ENCODE data around the gene HSPG2. TPM values are rescaled to one million over a fixed set of nuclear protein-coding genes. Genes with fewer than 3 reads are reported as not detected.
"Not testable (repeated sequence)": the region's sequence is repeated elsewhere in the genome, so short reads cannot be mapped to it uniquely, and the experiment has no call there.

HSPG2 gene
- polyA plus RNA-seq, 2 donors = 37.6 to 55.0 TPM

GRCh38 chr1:21974699-21975098, 37.6 kb upstream of the HSPG2 start:
- not testable (repeated sequence) for H3K4me3 ChIP-seq (ENCODE audit: low read depth in 1 of 2, low read length in 2 of 2); H3K36me3 ChIP-seq (ENCODE audit: control insufficient read depth in 2 of 2, insufficient read depth in 2 of 2, low read length in 1 of 2); H3K27me3 ChIP-seq (ENCODE audit: control insufficient read depth in 1 of 2, insufficient read depth in 2 of 2, low read length in 2 of 2); H3K9me3 ChIP-seq (ENCODE audit: control insufficient read depth in 2 of 2, insufficient read depth in 1 of 2, low read depth in 1 of 2, low read length in 1 of 2); H3K4me1 ChIP-seq (ENCODE audit: control insufficient read depth in 2 of 2, insufficient read depth in 2 of 2, low read length in 1 of 2); H3K27ac ChIP-seq (ENCODE audit: low read depth in 2 of 2, low read length in 1 of 2)
- 27 to 35% methylated on average over 5 of the region's 6 CpGs for WGBS, 2 donors

GRCh38 chr1:21973948-21974347, 36.8 kb upstream of the HSPG2 start:
- not testable (repeated sequence) for H3K27me3 ChIP-seq (ENCODE audit: control insufficient read depth in 1 of 2, insufficient read depth in 2 of 2, low read length in 2 of 2); H3K27ac ChIP-seq (ENCODE audit: low read depth in 2 of 2, low read length in 1 of 2); H3K4me3 ChIP-seq (ENCODE audit: low read depth in 1 of 2, low read length in 2 of 2); H3K4me1 ChIP-seq (ENCODE audit: control insufficient read depth in 2 of 2, insufficient read depth in 2 of 2, low read length in 1 of 2); H3K36me3 ChIP-seq (ENCODE audit: control insufficient read depth in 2 of 2, insufficient read depth in 2 of 2, low read length in 1 of 2); H3K9me3 ChIP-seq (ENCODE audit: control insufficient read depth in 2 of 2, insufficient read depth in 1 of 2, low read depth in 1 of 2, low read length in 1 of 2)
- WGBS, 2 donors = 67 to 80% methylated on average over 7 to 8 of the region's 8 CpGs

- whole genome bisulfite sequencing, 2 donors = 36 to 45% methylated on average over 2 of the region's 2 CpGs
- H3K27me3 ChIP-seq (ENCODE audit: control insufficient read depth in 1 of 2, insufficient read depth in 2 of 2, low read length in 2 of 2); H3K27ac ChIP-seq (ENCODE audit: low read depth in 2 of 2, low read length in 1 of 2); H3K36me3 ChIP-seq (ENCODE audit: control insufficient read depth in 2 of 2, insufficient read depth in 2 of 2, low read length in 1 of 2); H3K9me3 ChIP-seq (ENCODE audit: control insufficient read depth in 2 of 2, insufficient read depth in 1 of 2, low read depth in 1 of 2, low read length in 1 of 2); H3K4me3 ChIP-seq (ENCODE audit: low read depth in 1 of 2, low read length in 2 of 2); H3K4me1 ChIP-seq (ENCODE audit: control insufficient read depth in 2 of 2, insufficient read depth in 2 of 2, low read length in 1 of 2): not testable (repeated sequence)
These were observed 35.9 kb upstream of the HSPG2 start for GRCh38 chr1:21972973-21973441.

GRCh38 chr1:21970523-21970922, 33.4 kb upstream of the HSPG2 start:
- not testable (repeated sequence) for H3K27ac ChIP-seq (ENCODE audit: low read depth in 2 of 2, low read length in 1 of 2); H3K4me3 ChIP-seq (ENCODE audit: low read depth in 1 of 2, low read length in 2 of 2); H3K4me1 ChIP-seq (ENCODE audit: control insufficient read depth in 2 of 2, insufficient read depth in 2 of 2, low read length in 1 of 2); H3K36me3 ChIP-seq (ENCODE audit: control insufficient read depth in 2 of 2, insufficient read depth in 2 of 2, low read length in 1 of 2); H3K9me3 ChIP-seq (ENCODE audit: control insufficient read depth in 2 of 2, insufficient read depth in 1 of 2, low read depth in 1 of 2, low read length in 1 of 2); H3K27me3 ChIP-seq (ENCODE audit: control insufficient read depth in 1 of 2, insufficient read depth in 2 of 2, low read length in 2 of 2)
- 53 to 54% methylated on average over 4 of the region's 4 CpGs for WGBS, 2 donors

GRCh38 chr1:21969066-21969465, 32.0 kb upstream of the HSPG2 start:
- 57 to 73% methylated on average over 5 of the region's 5 CpGs for WGBS, 2 donors
- H3K9me3 ChIP-seq (ENCODE audit: control insufficient read depth in 2 of 2, insufficient read depth in 1 of 2, low read depth in 1 of 2, low read length in 1 of 2); H3K4me3 ChIP-seq (ENCODE audit: low read depth in 1 of 2, low read length in 2 of 2); H3K27me3 ChIP-seq (ENCODE audit: control insufficient read depth in 1 of 2, insufficient read depth in 2 of 2, low read length in 2 of 2); H3K27ac ChIP-seq (ENCODE audit: low read depth in 2 of 2, low read length in 1 of 2); H3K4me1 ChIP-seq (ENCODE audit: control insufficient read depth in 2 of 2, insufficient read depth in 2 of 2, low read length in 1 of 2); H3K36me3 ChIP-seq (ENCODE audit: control insufficient read depth in 2 of 2, insufficient read depth in 2 of 2, low read length in 1 of 2): not testable (repeated sequence)

GRCh38 chr1:21967216-21967615, 30.1 kb upstream of the HSPG2 start:
- H3K4me1 ChIP-seq (ENCODE audit: control insufficient read depth in 2 of 2, insufficient read depth in 2 of 2, low read length in 1 of 2); H3K36me3 ChIP-seq (ENCODE audit: control insufficient read depth in 2 of 2, insufficient read depth in 2 of 2, low read length in 1 of 2); H3K27me3 ChIP-seq (ENCODE audit: control insufficient read depth in 1 of 2, insufficient read depth in 2 of 2, low read length in 2 of 2); H3K27ac ChIP-seq (ENCODE audit: low read depth in 2 of 2, low read length in 1 of 2); H3K9me3 ChIP-seq (ENCODE audit: control insufficient read depth in 2 of 2, insufficient read depth in 1 of 2, low read depth in 1 of 2, low read length in 1 of 2); H3K4me3 ChIP-seq (ENCODE audit: low read depth in 1 of 2, low read length in 2 of 2): not testable (repeated sequence)
- 89% methylated on average over 6 of the region's 6 CpGs for WGBS, 2 donors

GRCh38 chr1:21966247-21967000, 29.3 kb upstream of the HSPG2 start:
- no peaks in the 10 kb centered on the region for H3K36me3 ChIP-seq (ENCODE audit: control insufficient read depth in 2 of 2, insufficient read depth in 2 of 2, low read length in 1 of 2)
- H3K9me3 ChIP-seq (ENCODE audit: control insufficient read depth in 2 of 2, insufficient read depth in 1 of 2, low read depth in 1 of 2, low read length in 1 of 2) = no peaks in the 10 kb centered on the region
- H3K4me3 ChIP-seq (ENCODE audit: low read depth in 1 of 2, low read length in 2 of 2) = no peak overlapping the region
- H3K27me3 ChIP-seq (ENCODE audit: control insufficient read depth in 1 of 2, insufficient read depth in 2 of 2, low read length in 2 of 2) = no peaks in the 10 kb centered on the region
- H3K27ac ChIP-seq (ENCODE audit: low read depth in 2 of 2, low read length in 1 of 2) = no peak overlapping the region
- WGBS, 2 donors = 88 to 89% methylated on average over 15 of the region's 15 CpGs
- no peaks in the 10 kb centered on the region for H3K4me1 ChIP-seq (ENCODE audit: control insufficient read depth in 2 of 2, insufficient read depth in 2 of 2, low read length in 1 of 2)

GRCh38 chr1:21963477-21964217, 26.5 kb upstream of the HSPG2 start:
- H3K36me3 ChIP-seq (ENCODE audit: control insufficient read depth in 2 of 2, insufficient read depth in 2 of 2, low read length in 1 of 2) = no peaks in the 10 kb centered on the region
- H3K27ac ChIP-seq (ENCODE audit: low read depth in 2 of 2, low read length in 1 of 2) = no peak overlapping the region
- 49 to 52% methylated on average over 11 of the region's 11 CpGs for WGBS, 2 donors
- H3K4me3 ChIP-seq (ENCODE audit: low read depth in 1 of 2, low read length in 2 of 2) = no peak overlapping the region
- no peaks in the 10 kb centered on the region for H3K4me1 ChIP-seq (ENCODE audit: control insufficient read depth in 2 of 2, insufficient read depth in 2 of 2, low read length in 1 of 2)
- no peaks in the 10 kb centered on the region for H3K9me3 ChIP-seq (ENCODE audit: control insufficient read depth in 2 of 2, insufficient read depth in 1 of 2, low read depth in 1 of 2, low read length in 1 of 2)
- no peaks in the 10 kb centered on the region for H3K27me3 ChIP-seq (ENCODE audit: control insufficient read depth in 1 of 2, insufficient read depth in 2 of 2, low read length in 2 of 2)

GRCh38 chr1:21961799-21962198, 24.7 kb upstream of the HSPG2 start:
- WGBS, 2 donors = 50 to 65% methylated on average over 2 of the region's 2 CpGs
- Histone ChIP-seq H3K27ac (ENCODE audit: low read depth in 2 of 2, low read length in 1 of 2) (no peak overlapping the region), H3K4me1 (ENCODE audit: control insufficient read depth in 2 of 2, insufficient read depth in 2 of 2, low read length in 1 of 2) (peaks cover 2 to 8% of the 10 kb centered on the region in 2 donors), H3K27me3 (ENCODE audit: control insufficient read depth in 1 of 2, insufficient read depth in 2 of 2, low read length in 2 of 2) (no peaks in the 10 kb centered on the region), H3K4me3 (ENCODE audit: low read depth in 1 of 2, low read length in 2 of 2) (no peak overlapping the region), H3K9me3 (ENCODE audit: control insufficient read depth in 2 of 2, insufficient read depth in 1 of 2, low read depth in 1 of 2, low read length in 1 of 2) (no peaks in the 10 kb centered on the region), H3K36me3 (ENCODE audit: control insufficient read depth in 2 of 2, insufficient read depth in 2 of 2, low read length in 1 of 2) (no peaks in the 10 kb centered on the region)

- Histone ChIP-seq H3K36me3 (ENCODE audit: control insufficient read depth in 2 of 2, insufficient read depth in 2 of 2, low read length in 1 of 2) (no peaks in the 10 kb centered on the region), H3K27ac (ENCODE audit: low read depth in 2 of 2, low read length in 1 of 2) (no peak overlapping the region), H3K4me3 (ENCODE audit: low read depth in 1 of 2, low read length in 2 of 2) (no peak overlapping the region), H3K27me3 (ENCODE audit: control insufficient read depth in 1 of 2, insufficient read depth in 2 of 2, low read length in 2 of 2) (no peaks in the 10 kb centered on the region), H3K9me3 (ENCODE audit: control insufficient read depth in 2 of 2, insufficient read depth in 1 of 2, low read depth in 1 of 2, low read length in 1 of 2) (no peaks in the 10 kb centered on the region), H3K4me1 (ENCODE audit: control insufficient read depth in 2 of 2, insufficient read depth in 2 of 2, low read length in 1 of 2) (peaks cover 6 to 12% of the 10 kb centered on the region in 2 donors)
- 67 to 74% methylated on average over 2 of the region's 2 CpGs for WGBS, 2 donors
These were observed 24.2 kb upstream of the HSPG2 start for GRCh38 chr1:21961337-21961736.

Measured in esophagus (tissue), 2 donors.